HG02885 (cell line): ENCODE results near the gene NRM.
"Not testable (repeated sequence)": the region's sequence is repeated elsewhere in the genome, so short reads cannot be mapped to it uniquely, and the experiment has no call there.

Experiments used
- ATAC-seq: cut with Tn5 transposase; IDR thresholded peaks from one replicate; pipeline ENCODE4 v1.9.1; 2021; ENCODE audit warnings: mild to moderate bottlenecking; ENCODE audit not compliant: unreplicated experiment, poor library complexity

NRM gene

DNA sequence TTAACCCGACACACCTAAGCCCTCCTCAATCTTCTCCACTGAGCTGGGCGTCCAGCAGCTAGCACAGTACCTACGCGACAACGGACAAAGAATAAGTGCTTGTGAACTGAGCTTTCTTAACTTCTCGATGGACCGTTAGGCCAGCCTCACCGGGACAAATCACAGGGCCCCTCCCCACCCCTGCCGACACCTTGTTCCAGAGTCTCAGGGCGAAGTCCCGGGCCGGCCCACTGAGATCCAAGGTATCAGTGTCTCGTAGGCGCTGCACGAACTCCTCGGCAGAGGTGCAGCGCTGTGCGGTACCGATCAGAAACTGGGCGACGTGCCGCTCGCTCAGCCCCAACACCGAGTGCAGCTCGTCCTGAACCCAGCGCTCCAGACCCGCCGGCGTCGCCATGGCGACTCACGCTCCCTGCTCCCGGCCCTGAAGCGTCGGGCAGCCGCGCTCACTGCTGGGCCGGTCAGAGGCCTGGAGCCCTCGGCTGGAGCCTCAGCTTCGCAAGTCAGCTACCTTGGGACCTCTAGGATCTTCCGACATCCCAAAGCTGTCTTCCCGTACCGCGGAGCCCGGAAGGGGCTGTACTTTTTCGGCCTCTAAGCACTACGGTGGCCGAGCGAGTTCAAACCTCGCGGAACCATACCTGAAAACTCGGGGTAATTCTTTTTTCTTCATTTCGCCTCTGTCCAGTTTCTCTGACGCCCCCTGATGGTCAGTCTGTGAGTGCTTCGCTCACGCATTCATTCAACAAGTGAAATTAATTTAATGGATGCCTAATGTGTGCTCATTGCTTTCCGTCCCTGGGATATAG is 18.1 kb downstream of the NRM start, which contains the start of gene DHX16:
Gene DHX16, minus strand, starts transcription at position 562 of the 809 bp plus-strand sequence. Its CDS starts 165 bp downstream, at position 397.
- ATAC-seq = peak; percentile 80

DNA sequence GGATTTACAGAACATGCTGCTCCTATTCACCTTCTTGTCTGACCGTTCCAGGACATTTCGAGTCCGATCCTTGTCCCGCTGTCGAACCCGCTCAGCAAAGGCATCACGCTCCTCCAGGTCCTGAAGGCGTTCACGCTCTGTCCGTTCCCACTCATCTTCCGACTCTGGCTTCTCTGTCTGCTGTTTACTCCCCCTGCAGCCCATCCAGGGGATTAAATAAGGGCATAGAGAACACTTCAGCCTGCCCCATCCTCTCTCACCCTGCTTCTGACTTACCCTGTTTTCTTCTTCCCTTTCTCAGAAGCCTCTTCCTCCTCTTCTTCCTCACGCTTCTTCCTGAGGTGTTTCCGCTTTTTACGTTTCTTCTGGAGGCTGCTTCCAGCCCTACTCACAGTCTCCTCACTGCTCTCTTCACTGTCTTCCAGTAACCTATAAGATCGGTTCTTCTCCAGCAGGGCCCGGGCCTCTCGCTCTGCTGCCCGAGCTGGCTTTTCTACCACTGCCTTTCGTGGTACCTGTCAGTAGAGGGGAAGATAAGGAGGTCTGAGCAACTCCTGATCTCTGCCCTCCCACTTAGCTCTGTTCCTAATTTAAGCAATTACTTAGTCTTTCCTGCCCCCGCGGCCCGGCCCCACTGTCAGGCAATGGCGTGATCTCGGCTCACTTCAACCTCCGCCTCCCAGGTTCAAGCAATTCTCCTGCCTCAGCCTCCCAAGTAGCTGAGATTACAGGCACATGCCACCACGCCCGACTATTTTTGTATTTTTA is 19.8 kb downstream of the NRM start:
- no peak for ATAC-seq

DNA sequence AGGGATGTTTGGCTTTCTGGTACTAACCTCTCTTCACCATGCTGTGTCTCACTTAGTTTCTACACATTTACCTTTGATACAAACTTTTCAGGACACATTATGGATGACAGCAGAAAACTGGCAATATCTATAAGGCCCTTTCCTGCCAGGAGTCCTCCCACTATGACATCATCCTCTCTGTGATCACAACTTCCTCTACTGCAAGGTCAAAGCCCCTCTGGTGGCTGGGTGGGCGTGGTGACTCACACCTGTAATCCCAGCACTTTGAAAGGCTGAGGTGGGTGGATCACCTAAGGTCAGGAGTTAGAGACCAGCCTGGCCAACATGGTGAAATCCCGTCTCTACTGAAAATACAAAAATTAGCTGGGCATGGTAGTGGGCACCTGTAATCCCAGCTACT is 24.5 kb downstream of the NRM start:
- ATAC-seq = not testable (repeated sequence)

DNA sequence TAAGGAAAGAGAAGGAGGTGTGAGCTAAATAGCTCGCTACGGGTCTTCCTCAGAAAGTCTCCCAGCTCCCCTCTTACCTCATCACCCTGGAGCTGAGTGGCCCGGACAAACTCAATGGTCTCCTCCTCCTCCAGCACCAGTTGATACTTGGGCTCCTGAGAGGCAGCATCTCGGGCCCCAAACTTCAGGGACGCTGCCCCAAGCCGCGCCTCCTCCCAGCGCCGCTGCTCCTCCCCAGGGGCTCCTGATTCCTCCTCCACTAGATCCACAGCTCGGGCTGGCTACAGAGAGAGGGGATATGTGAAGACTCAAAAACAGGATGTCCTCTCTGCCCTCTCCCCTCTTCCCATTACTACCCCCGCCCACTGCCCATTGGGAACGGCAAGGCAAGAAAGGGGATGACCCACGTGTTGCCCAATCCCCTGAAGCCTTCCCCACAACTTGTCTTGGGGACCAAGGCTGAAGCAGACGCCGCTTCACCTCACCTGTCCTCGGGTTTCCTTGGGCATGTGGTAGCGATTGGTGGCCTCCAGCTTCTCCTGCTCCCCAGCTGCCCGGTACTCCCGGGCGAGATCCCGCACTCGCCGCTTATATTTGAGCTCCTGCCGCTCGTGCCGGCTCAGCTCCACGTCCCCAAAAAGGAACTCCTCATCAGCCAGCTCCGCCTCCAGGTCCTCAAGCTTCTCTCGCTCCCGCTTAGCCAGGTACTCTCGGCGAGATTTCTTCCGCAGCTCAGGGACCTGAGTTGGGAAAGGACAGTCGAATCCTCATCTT is 25.6 kb downstream of the NRM start:
- ATAC-seq = no peak

DNA sequence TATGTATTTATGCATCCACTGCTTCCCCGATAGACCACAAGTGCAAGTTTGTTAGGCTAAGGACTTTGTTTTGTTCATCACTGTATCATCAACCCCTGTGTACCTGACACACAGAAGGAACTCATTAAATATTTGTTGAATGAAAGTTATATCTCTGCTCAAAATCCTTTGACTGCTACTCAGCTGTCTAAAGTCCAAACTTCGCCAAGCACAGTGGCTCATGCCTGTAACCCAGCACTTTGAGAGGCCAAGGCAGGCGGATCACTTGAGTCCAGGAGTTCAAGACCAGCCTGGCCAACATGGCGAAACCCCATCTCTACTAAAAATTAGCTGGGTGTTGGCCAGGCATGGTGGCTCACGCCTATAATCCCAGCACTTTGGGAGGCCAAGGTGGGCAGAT is 32.9 kb downstream of the NRM start:
- not testable (repeated sequence) for ATAC-seq

DNA sequence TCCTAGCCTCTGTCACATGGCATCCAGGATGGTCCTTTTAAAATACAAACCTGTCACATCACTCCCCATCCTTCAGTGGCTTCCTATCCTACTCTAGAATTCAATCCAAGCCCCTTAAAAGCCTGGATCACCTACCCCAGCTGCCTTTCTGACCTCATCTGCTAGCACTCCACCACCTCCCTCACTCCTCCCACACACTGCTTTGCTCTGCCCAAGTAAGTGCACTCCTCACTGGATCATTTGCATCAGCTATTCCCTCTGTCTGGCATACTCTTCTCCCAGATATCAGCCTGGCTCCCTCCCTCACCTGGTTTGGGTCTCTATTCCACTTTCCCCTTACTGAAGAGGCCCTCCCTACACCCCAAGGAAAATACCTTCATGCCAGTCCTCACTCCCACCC is 33.3 kb downstream of the NRM start:
- no peak for ATAC-seq

DNA sequence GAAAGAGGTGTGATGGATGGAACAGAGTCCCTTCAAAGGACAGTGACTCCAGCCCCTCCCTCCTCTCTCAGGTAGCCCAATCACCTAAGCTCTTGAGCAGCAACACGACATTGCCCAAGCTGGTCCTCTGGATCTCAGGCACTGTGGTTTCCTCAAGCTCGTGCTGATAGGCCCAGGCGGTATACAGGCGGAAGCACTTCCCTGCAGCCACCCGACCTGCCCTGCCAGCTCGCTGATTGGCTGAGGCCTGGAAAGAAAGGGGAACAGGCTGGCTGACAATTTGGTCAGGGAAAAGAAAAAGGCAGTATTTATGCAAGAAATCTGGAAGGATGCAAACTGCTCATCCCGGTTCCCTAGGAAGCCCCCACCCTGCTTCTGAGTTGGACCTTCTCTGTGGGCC is 34.3 kb downstream of the NRM start:
- no peak for ATAC-seq

DNA sequence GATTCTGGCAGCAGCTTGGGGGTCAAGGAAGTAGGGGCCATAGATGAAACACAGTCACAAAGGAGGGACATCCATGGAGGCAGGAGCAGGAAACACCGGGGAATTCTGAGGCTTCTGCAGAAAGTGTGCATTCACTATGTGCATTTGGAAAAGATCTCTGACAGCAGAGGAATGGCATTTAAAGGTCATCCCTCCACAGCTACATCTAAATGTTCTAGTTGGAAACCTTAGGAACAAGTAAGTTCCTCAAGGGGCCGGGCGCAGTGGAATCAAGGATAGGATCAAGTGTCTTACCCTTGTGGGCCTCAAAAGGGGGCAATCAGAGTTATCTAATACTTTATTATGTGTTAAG is 35.1 kb downstream of the NRM start:
- ATAC-seq = no peak

DNA sequence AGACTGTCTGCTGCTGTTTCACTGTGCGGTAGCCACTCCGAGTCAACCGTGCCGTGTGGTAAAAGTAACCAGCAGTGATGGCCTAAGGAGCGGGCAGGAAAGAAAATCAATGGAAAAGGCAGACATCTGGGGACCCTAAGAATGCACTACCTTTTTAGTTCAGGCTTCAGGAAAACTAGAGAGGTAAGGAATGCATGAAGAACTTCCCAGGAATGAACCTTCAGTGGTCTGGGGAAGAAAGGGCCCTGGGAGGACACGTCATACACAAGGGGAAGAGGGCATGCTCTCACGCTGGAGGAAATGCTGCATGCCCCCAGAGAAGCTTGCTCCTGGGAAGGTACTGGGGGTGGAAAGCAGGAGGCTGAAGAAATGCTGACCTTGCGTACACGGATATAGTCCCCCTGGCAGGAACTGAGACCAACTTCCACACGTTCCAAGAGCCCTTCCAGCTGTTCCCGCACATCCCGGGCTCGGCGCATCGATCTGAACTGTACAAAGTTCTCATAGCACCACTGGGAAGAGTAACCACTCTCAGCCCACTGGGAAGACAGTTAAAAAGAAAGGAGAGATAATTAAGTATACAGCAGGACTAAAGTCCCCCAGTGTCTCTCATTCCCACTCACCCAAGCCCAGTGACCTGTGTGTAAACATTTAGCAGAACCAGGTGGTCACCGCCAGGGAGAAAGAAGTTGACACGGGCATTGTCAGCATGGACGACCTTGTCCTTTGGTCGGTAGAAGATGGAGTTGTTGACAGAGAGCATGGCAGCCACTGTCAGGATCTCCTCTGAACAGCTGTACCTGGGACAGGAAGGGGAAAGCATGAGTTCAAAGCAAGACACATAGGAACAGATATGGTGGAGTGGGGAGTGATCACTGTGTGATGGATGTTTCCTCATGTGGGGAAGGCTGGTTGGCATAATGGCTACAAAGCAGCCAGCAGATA is 35.7 kb downstream of the NRM start:
- ATAC-seq = no peak

DNA sequence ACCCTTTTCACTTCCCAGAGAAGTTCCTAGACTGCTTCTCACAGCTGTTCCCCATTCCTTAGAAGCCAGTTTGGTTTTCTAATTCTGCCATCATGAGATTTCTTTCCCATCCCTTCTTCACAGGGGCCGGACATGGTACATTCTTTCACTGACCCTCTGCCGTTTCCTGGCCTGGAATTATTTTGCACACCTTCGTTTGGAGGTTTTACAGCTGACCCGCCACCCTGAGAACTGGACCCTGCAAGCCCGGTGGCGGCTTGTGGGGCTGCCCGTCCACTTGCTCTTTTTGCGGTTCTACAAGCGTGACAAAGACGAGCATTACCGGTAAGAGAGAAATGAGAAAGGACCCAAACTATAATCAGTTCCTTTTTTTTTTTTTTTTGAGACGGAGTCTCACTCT is 39.6 kb downstream of the NRM start:
- no peak for ATAC-seq

DNA sequence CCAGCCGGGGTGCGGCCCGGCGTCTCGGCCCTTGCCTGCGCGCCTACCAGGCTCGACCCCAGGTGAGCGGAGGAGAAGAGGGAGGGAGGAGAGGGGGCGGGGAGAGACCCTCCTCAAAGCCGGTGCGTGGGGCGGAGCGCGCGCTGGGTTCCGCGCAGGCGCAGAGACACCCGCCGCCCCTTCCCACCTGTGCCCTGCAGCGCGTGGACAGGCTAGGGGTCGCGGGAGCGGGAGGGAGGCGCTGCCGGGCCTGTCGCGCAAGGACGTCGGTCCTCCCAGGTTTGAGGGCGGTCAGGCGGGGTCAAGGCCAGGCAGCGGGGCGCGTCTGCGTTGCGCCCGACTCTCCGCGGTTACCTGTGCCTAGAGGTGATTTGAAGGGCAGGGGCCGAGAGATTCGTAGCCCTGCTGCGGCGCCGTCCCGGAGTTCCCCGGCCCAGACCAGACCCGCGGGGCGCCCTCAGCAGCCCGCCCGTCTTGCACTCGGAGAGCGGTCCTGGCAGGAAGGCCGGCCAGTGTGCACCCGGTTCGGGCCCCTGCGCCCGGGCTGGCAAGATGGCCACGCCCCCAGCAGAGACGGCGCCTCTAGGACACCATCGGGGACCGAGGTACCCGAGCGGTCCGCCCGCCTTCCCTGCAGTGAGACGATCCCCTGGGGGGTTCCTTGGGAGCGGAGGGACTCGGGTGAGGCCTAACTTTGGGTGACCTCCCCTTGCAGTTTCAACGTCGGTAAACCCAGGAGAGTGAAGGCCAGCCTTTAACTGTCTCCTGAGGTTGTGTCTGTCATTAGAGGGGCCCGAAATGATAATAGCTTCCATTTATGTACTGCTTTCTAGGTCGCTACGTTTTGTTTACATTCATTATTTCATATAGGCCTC is 43.3 kb downstream of the NRM start:
- ATAC-seq = peak; percentile 78

DNA sequence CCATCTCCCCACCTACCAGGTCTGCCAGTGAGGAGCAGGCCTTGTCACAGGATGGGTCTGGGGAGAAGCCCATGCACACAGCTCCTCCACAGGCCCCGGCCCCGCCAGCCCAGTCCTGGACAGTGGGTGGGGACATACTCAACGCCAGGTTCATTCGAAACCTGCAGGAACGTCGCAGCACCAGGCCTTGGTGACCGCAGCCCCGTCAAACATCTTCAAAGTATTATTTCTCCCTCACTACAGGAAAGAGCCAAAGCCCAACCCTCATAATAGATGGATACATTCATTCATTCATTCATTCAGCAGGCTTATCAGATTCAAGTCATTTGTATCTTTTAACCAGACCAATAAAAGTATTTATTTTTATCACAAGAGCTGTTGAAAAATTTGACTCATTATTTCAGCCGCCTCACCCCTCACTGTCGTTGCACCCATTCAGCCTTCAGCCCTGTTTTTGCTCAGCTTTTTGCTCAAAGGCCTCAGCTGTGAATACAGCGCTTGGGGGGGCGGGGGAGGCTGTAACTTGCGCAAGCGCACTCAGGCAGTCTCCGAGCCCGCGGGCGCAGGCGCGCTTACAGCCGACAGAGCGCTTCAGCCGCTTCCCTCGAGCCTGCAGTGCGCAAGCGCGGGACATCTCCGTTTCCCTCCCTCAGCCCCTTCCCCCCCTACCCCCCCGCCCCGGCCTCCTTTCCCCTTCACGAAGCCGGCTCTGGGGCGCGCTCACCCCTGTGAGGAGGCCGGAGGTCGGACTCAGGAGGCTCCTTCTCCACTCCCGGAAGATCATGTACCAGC is 44.1 kb downstream of the NRM start, which contains the start of gene C6orf136:
Gene C6orf136, plus strand, starts transcription at position 684 of the 792 bp plus-strand sequence. Its CDS starts 99 bp downstream, at position 783.
- ATAC-seq = peak; percentile 61

DNA sequence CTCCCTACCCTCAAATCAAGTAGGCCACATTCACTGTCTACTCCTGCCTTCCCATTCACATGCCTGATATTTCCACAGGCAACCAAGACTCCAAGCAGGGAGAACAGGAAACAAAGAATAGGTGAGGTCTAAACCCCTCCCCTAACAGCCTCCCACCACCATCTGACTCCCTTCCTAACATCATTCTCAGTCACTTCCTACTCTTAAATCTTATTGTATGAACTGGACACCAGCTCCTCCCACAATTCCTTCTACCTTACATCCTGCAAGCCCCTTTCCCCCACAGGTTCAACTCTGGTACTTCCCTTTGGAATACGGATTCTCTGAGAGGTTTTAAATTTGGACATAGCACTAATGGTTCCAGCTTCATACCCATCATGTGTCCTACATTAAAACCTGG is 44.8 kb downstream of the NRM start:
- no peak for ATAC-seq

DNA sequence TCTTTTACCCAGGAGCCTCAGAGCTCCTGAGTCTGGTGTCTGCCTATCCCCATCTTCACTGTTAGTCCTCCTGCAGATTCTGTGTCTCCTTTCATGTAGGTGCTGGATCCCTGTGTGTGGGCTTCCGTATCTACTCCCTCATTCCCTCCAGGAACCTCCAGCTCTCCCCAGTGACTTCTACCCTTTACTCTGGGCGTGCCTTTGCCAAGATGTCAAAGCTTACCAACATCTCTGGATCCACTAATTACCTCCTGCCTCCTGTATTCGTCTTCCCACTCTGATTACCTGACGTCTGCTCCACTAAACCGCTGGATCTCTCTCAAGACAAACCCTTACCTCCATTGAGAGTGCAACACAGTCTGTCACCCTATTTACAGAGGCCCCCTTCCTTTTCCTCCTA is 46.0 kb downstream of the NRM start:
- no peak for ATAC-seq

DNA sequence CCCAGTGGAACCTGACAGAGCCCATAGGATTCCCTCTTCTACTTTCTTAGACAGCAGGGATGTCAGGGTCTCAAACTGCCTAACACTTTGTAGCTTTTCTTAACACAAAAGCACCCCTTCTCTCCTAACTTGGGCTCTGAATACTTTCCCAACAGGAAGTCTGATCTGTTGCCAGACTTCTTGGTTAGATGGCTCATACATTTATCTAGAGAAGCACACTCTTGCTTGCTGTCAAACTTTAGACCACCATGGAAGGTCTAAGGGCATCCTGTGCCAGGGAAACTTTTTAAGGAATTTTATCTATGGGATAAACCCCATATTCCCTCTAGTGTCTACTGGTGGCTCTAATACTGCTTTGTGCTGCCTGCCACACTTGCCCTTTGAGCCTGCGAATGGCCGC is 47.1 kb downstream of the NRM start:
- ATAC-seq = no peak

DNA sequence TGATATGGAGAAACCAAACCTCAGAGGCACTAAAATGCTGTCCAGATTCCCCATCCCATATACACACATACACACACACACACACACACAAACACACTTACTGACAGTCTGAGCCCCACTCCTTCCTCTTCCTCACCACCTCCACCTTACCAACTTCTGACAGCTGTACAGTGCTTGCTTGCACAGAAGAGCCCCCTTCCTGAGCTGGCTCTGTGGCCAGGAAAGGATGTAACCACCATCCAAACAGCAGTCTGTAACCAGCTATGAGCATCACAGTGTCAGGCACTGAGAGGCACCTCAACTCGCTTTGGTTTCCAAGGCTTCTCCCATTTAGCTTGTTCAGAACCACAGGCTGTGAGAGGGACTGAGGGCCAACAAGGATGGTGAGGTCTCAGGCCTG is 49.7 kb downstream of the NRM start:
- ATAC-seq = no peak

DNA sequence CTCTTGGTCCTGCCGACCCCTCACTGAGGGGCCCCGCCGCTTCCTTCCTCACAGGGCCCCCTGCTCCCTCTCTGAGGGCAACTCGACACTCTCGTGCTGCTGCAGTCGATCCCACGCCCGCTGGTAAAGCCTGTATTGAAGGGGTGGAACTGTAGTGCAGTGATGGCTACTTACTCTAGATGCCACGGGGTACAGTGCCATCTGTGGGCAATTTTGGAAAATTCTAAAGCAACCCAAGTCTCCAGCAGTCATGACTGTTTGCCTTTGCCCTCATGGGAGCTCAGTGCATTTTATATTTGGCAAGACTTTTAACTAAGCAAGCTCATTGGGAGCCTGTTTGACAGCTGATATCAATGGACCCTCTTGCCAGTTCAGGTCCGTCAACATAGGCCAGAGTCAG is 50.3 kb downstream of the NRM start:
- ATAC-seq = no peak
